GM12878 (cell line): Measurements from ENCODE around the gene LCOR.

ENCODE experiments used
- EED ChIP-seq: sonication (generic); IDR thresholded peaks from 2 replicates; pipeline ENCODE4 v1.6.1; 2016; ENCODE audit warnings: antibody characterized with exemption, low read depth
- EP300 ChIP-seq, 2 experiments: fragments of 150-350 bp in 1 of 2; IDR thresholded peaks; 2 replicates each; pipeline ENCODE4 v1.6.1; 2011 to 2012; ENCODE audit warnings: low read depth in 2 of 2, low read length in 2 of 2, borderline replicate concordance in 1 of 2, improper control_type of control experiment in 1 of 2, inconsistent platforms in 1 of 2; ENCODE audit not compliant: control insufficient read depth in 1 of 2
- POLR2A ChIP-seq: IDR thresholded peaks from 2 replicates; pipeline ENCODE4 v1.6.1; 2011; ENCODE audit warnings: low read depth, mild to moderate bottlenecking, low read length
- TF ChIP-seq, protein P1 (sequence below), 3 experiments: IDR thresholded peaks in 2 of 3; conservative IDR thresholded peaks in 1 of 3; 2 replicates each; pipeline ENCODE4 v1.5.1; 2011; ENCODE audit warnings: low read depth in 3 of 3, low read length in 3 of 3, mild to moderate bottlenecking in 3 of 3, control low read depth in 2 of 3, moderate library complexity in 2 of 3, inconsistent platforms in 1 of 3, mixed read lengths in 1 of 3; ENCODE audit not compliant: control insufficient read depth in 2 of 3, insufficient read depth in 1 of 3; ENCODE audit errors: extremely low read depth in 1 of 3
- TF ChIP-seq, protein P2 (sequence below): IDR thresholded peaks from 2 replicates; pipeline ENCODE4 v1.6.1; 2011; ENCODE audit warnings: low read depth, low read length, improper control_type of control experiment, borderline replicate concordance
- TF ChIP-seq, protein P3 (sequence below): IDR thresholded peaks from 2 replicates; pipeline ENCODE4 v1.6.1; 2012; ENCODE audit warnings: mild to moderate bottlenecking, low read depth, low read length
- TF ChIP-seq, protein P4 (sequence below): fragments of 450-650 bp; IDR thresholded peaks from 2 replicates; pipeline ENCODE4 v1.6.1; 2016; ENCODE audit warnings: mild to moderate bottlenecking, moderate library complexity, borderline replicate concordance
- TF ChIP-seq, protein P5 (sequence below): fragments of 450-650 bp; conservative IDR thresholded peaks from 2 replicates; pipeline ENCODE4 v1.6.1; 2017; ENCODE audit warnings: mild to moderate bottlenecking, moderate library complexity

DNA sequence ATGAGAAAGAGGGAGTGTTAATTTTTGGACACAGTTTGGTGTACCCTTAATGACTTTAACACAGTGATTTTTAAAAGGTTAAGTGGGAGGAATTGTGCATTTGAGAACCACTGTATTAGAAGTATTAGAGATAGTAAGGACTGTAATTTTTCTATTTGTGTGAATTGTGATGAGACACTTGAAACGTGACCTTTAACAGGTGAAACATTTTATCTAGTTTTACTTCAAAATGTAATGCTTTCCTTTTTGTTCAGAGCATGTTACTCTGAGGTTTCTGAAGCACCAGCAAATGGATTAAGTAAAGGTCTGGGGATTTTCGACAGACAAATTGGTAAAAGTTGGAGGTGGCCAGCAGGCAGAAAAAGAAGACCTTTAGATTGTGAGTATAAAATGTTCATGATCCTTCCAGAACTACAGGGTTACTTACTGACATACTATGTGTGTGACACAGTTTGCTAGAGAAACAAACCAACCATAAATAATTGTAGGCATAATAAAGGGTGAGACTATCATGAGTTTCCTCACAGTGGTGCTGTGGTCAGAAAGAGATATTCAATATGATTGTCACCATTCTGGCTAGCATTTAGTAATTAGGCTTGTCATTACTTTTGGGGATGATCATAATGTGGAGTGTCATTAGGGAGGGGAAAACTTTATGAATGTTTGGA, 26.1 kb downstream of the LCOR start:
- no peak for TF ChIP-seq POLR2A
- TF ChIP-seq, protein P1, sequence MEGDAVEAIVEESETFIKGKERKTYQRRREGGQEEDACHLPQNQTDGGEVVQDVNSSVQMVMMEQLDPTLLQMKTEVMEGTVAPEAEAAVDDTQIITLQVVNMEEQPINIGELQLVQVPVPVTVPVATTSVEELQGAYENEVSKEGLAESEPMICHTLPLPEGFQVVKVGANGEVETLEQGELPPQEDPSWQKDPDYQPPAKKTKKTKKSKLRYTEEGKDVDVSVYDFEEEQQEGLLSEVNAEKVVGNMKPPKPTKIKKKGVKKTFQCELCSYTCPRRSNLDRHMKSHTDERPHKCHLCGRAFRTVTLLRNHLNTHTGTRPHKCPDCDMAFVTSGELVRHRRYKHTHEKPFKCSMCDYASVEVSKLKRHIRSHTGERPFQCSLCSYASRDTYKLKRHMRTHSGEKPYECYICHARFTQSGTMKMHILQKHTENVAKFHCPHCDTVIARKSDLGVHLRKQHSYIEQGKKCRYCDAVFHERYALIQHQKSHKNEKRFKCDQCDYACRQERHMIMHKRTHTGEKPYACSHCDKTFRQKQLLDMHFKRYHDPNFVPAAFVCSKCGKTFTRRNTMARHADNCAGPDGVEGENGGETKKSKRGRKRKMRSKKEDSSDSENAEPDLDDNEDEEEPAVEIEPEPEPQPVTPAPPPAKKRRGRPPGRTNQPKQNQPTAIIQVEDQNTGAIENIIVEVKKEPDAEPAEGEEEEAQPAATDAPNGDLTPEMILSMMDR (IDR thresholded peaks at IDR 0.05 in 2 of 3, conservative IDR thresholded peaks at IDR 0.05 in 1 of 3; ENCODE audit: control insufficient read depth in 2 of 3, extremely low read depth in 1 of 3, insufficient read depth in 1 of 3, low read depth in 3 of 3, low read length in 3 of 3), result no peak
- TF ChIP-seq, protein P2, sequence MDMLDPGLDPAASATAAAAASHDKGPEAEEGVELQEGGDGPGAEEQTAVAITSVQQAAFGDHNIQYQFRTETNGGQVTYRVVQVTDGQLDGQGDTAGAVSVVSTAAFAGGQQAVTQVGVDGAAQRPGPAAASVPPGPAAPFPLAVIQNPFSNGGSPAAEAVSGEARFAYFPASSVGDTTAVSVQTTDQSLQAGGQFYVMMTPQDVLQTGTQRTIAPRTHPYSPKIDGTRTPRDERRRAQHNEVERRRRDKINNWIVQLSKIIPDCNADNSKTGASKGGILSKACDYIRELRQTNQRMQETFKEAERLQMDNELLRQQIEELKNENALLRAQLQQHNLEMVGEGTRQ, result no peak
- TF ChIP-seq, protein P3, sequence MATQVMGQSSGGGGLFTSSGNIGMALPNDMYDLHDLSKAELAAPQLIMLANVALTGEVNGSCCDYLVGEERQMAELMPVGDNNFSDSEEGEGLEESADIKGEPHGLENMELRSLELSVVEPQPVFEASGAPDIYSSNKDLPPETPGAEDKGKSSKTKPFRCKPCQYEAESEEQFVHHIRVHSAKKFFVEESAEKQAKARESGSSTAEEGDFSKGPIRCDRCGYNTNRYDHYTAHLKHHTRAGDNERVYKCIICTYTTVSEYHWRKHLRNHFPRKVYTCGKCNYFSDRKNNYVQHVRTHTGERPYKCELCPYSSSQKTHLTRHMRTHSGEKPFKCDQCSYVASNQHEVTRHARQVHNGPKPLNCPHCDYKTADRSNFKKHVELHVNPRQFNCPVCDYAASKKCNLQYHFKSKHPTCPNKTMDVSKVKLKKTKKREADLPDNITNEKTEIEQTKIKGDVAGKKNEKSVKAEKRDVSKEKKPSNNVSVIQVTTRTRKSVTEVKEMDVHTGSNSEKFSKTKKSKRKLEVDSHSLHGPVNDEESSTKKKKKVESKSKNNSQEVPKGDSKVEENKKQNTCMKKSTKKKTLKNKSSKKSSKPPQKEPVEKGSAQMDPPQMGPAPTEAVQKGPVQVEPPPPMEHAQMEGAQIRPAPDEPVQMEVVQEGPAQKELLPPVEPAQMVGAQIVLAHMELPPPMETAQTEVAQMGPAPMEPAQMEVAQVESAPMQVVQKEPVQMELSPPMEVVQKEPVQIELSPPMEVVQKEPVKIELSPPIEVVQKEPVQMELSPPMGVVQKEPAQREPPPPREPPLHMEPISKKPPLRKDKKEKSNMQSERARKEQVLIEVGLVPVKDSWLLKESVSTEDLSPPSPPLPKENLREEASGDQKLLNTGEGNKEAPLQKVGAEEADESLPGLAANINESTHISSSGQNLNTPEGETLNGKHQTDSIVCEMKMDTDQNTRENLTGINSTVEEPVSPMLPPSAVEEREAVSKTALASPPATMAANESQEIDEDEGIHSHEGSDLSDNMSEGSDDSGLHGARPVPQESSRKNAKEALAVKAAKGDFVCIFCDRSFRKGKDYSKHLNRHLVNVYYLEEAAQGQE, result no peak
- no peak for TF ChIP-seq EP300 (IDR thresholded peaks at IDR 0.05; ENCODE audit: borderline replicate concordance in 1 of 2, control insufficient read depth in 1 of 2, low read depth in 2 of 2, low read length in 2 of 2)
- TF ChIP-seq EED, result no peak
- TF ChIP-seq, protein P4, sequence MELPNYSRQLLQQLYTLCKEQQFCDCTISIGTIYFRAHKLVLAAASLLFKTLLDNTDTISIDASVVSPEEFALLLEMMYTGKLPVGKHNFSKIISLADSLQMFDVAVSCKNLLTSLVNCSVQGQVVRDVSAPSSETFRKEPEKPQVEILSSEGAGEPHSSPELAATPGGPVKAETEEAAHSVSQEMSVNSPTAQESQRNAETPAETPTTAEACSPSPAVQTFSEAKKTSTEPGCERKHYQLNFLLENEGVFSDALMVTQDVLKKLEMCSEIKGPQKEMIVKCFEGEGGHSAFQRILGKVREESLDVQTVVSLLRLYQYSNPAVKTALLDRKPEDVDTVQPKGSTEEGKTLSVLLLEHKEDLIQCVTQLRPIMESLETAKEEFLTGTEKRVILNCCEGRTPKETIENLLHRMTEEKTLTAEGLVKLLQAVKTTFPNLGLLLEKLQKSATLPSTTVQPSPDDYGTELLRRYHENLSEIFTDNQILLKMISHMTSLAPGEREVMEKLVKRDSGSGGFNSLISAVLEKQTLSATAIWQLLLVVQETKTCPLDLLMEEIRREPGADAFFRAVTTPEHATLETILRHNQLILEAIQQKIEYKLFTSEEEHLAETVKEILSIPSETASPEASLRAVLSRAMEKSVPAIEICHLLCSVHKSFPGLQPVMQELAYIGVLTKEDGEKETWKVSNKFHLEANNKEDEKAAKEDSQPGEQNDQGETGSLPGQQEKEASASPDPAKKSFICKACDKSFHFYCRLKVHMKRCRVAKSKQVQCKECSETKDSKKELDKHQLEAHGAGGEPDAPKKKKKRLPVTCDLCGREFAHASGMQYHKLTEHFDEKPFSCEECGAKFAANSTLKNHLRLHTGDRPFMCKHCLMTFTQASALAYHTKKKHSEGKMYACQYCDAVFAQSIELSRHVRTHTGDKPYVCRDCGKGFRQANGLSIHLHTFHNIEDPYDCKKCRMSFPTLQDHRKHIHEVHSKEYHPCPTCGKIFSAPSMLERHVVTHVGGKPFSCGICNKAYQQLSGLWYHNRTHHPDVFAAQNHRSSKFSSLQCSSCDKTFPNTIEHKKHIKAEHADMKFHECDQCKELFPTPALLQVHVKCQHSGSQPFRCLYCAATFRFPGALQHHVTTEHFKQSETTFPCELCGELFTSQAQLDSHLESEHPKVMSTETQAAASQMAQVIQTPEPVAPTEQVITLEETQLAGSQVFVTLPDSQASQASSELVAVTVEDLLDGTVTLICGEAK, result no peak
- TF ChIP-seq, protein P5, sequence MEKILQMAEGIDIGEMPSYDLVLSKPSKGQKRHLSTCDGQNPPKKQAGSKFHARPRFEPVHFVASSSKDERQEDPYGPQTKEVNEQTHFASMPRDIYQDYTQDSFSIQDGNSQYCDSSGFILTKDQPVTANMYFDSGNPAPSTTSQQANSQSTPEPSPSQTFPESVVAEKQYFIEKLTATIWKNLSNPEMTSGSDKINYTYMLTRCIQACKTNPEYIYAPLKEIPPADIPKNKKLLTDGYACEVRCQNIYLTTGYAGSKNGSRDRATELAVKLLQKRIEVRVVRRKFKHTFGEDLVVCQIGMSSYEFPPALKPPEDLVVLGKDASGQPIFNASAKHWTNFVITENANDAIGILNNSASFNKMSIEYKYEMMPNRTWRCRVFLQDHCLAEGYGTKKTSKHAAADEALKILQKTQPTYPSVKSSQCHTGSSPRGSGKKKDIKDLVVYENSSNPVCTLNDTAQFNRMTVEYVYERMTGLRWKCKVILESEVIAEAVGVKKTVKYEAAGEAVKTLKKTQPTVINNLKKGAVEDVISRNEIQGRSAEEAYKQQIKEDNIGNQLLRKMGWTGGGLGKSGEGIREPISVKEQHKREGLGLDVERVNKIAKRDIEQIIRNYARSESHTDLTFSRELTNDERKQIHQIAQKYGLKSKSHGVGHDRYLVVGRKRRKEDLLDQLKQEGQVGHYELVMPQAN, result no peak
